Glutamatergic neuron (in vitro differentiated cells): Measurements from ENCODE around the gene MROH7. TPM values are rescaled to one million over a fixed set of nuclear protein-coding genes. Genes with fewer than 3 reads are reported as not detected.

Source experiments
- DNase-seq: peaks from one replicate; pipeline ENCODE4 v3.0.0; 2022
- H3K27ac Mint-ChIP-seq: one replicate; pipeline ENCODE4 v1.8.0; 2020; ENCODE audit warnings: mild to moderate bottlenecking, mixed read lengths, inconsistent platforms; ENCODE audit not compliant: unreplicated experiment
- H3K27me3 Mint-ChIP-seq: one replicate; pipeline ENCODE4 v1.8.0; 2020; ENCODE audit warnings: mild to moderate bottlenecking, moderate library complexity, mixed read lengths, inconsistent platforms; ENCODE audit not compliant: unreplicated experiment
- H3K36me3 Mint-ChIP-seq: one replicate; pipeline ENCODE4 v1.8.0; 2020; ENCODE audit warnings: mild to moderate bottlenecking, mixed read lengths, inconsistent platforms; ENCODE audit not compliant: unreplicated experiment
- H3K4me1 Mint-ChIP-seq: one replicate; pipeline ENCODE4 v1.8.0; 2020; ENCODE audit warnings: mild to moderate bottlenecking, low read depth, mixed read lengths, inconsistent platforms; ENCODE audit not compliant: unreplicated experiment
- H3K4me3 Mint-ChIP-seq: one replicate; pipeline ENCODE4 v1.8.0; 2020; ENCODE audit warnings: mild to moderate bottlenecking, mixed read lengths, inconsistent platforms; ENCODE audit not compliant: unreplicated experiment
- H3K9me3 Mint-ChIP-seq: one replicate; pipeline ENCODE4 v1.8.0; 2020; ENCODE audit warnings: mild to moderate bottlenecking, moderate library complexity, mixed read lengths, inconsistent platforms; ENCODE audit not compliant: unreplicated experiment
- CTCF ChIP-seq: fragments of 200-600 bp; sonication (generic); IDR thresholded peaks from one replicate; pipeline ENCODE4 v1.5.0; 2021; ENCODE audit not compliant: partially characterized antibody, unreplicated experiment
- long read RNA-seq: library from polyadenylated mRNA; unstranded; transcript quantifications from one replicate; pipeline ENCODE4 v2.0.0, GENCODE V29; 2020; ENCODE audit not compliant: unreplicated experiment
- total RNA-seq: library from RNA; stranded (reverse); fragmentation: NEBNext Ultra II Directional; extraction: Animal tissue kit (Norgen Biotek cat#: 25700); gene quantifications from one replicate; pipeline ENCODE4 v1.2.1, GENCODE V29; 2021; ENCODE audit not compliant: unreplicated experiment

The MROH7 gene
- not detected for total RNA-seq
- long read RNA-seq, result 0 reads

- Mint-ChIP-seq H3K9me3 (no peaks in the 10 kb centered on the region), H3K27me3 (no peaks in the 10 kb centered on the region), H3K4me3 (no peak within 1 kb of the TSS), H3K36me3 (peaks cover 7% of the 10 kb centered on the region), H3K27ac (no peak within 1 kb of the TSS), H3K4me1 (no peaks in the 10 kb centered on the region)
- DNase-seq, result no peak
- no peak for TF ChIP-seq CTCF
These were observed at the start of gene MROH7 for GRCh38 chr1:54640863-54641836. MROH7 (plus strand) TSS chr1:54641786; CDS start chr1:54652927, 11,141 bp downstream.

- H3K4me3 Mint-ChIP-seq, result no peak overlapping the region
- H3K27ac Mint-ChIP-seq, result no peak overlapping the region
- no peaks in the 10 kb centered on the region for H3K27me3 Mint-ChIP-seq
- no peak for TF ChIP-seq CTCF
- peaks cover 7% of the 10 kb centered on the region for H3K4me1 Mint-ChIP-seq
- H3K9me3 Mint-ChIP-seq, result no peaks in the 10 kb centered on the region
- DNase-seq, result no peak
- no peaks in the 10 kb centered on the region for H3K36me3 Mint-ChIP-seq
These were observed 47.9 kb upstream of the MROH7 start for GRCh38 chr1:54593571-54594160.

- no peak for DNase-seq
- H3K27me3 Mint-ChIP-seq, result no peaks in the 10 kb centered on the region
- no peaks in the 10 kb centered on the region for H3K36me3 Mint-ChIP-seq
- no peak for TF ChIP-seq CTCF
- H3K9me3 Mint-ChIP-seq, result no peaks in the 10 kb centered on the region
- peaks cover 7% of the 10 kb centered on the region for H3K4me1 Mint-ChIP-seq
- no peak overlapping the region for H3K4me3 Mint-ChIP-seq
- H3K27ac Mint-ChIP-seq, result no peak overlapping the region
These were observed 47.1 kb upstream of the MROH7 start for GRCh38 chr1:54594463-54594862.

- Mint-ChIP-seq H3K27ac (no peak overlapping the region), H3K4me1 (peaks cover 3% of the 10 kb centered on the region), H3K27me3 (peaks cover 3% of the 10 kb centered on the region), H3K9me3 (no peaks in the 10 kb centered on the region), H3K4me3 (no peak overlapping the region), H3K36me3 (no peaks in the 10 kb centered on the region)
- no peak for TF ChIP-seq CTCF
- DNase-seq, result no peak
These were observed 45.6 kb upstream of the MROH7 start for GRCh38 chr1:54595956-54596498.
